HCT116 (cell line): ENCODE measurements around the gene CARD18.

ENCODE experiments used
- EGR1 ChIP-seq: IDR thresholded peaks from 2 replicates; pipeline ENCODE4 v1.6.1; 2012; ENCODE audit warnings: low read depth
- EZH2 ChIP-seq: fragments of 200-600 bp; sonication (generic); IDR thresholded peaks from 2 replicates; pipeline ENCODE4 v1.6.1; 2017; ENCODE audit warnings: antibody characterized with exemption, mixed run types
- POLR2A ChIP-seq: IDR thresholded peaks from 2 replicates; pipeline ENCODE4 v1.7.0; 2011; ENCODE audit warnings: borderline replicate concordance; ENCODE audit not compliant: insufficient read depth, insufficient read length; ENCODE audit errors: extremely low read depth
- POLR2AphosphoS5 ChIP-seq: IDR thresholded peaks from 2 replicates; pipeline ENCODE4 v1.6.1; 2011; ENCODE audit warnings: mild to moderate bottlenecking, low read depth, low read length, moderate library complexity
- TF ChIP-seq, protein P1 (sequence below), 3 experiments: fragments of 200-600 bp in 1 of 3; sonication (generic) in 1 of 3; IDR thresholded peaks in 2 of 3; conservative IDR thresholded peaks in 1 of 3; 2 replicates each; pipeline ENCODE4 v1.5.1; 2012 to 2017; ENCODE audit warnings: low read depth in 2 of 3, low read length in 2 of 3, antibody characterized with exemption in 1 of 3, borderline replicate concordance in 1 of 3, control low read depth in 1 of 3, mild to moderate bottlenecking in 1 of 3, mixed read lengths in 1 of 3, mixed run types in 1 of 3, moderate library complexity in 1 of 3; ENCODE audit not compliant: insufficient read depth in 1 of 3
- TF ChIP-seq, protein P2 (sequence below): IDR thresholded peaks from 2 replicates; pipeline ENCODE4 v1.6.1; 2012

DNA sequence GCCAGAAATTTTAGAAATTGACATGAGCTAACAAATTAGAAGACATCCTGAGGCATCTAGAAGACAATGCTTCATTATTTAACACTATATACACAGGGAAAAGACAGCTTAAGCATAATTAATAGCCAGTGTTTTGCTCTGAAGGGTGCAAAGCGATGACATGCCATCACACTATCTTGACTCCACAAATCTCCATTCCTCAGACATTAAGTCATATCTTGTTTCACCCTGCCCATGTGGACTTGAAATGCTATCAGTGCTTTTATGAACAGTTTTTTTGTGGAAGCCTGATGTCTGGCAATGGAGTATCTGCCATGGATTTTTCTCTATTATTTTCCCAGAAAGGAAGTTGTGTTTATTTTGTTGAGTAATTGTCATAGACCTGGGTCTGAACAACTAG lies 2.3 kb downstream of the CARD18 start:
- TF ChIP-seq EZH2 (no peak), EGR1 (no peak), POLR2A (no peak), POLR2AphosphoS5 (no peak)
- TF ChIP-seq, protein P1, sequence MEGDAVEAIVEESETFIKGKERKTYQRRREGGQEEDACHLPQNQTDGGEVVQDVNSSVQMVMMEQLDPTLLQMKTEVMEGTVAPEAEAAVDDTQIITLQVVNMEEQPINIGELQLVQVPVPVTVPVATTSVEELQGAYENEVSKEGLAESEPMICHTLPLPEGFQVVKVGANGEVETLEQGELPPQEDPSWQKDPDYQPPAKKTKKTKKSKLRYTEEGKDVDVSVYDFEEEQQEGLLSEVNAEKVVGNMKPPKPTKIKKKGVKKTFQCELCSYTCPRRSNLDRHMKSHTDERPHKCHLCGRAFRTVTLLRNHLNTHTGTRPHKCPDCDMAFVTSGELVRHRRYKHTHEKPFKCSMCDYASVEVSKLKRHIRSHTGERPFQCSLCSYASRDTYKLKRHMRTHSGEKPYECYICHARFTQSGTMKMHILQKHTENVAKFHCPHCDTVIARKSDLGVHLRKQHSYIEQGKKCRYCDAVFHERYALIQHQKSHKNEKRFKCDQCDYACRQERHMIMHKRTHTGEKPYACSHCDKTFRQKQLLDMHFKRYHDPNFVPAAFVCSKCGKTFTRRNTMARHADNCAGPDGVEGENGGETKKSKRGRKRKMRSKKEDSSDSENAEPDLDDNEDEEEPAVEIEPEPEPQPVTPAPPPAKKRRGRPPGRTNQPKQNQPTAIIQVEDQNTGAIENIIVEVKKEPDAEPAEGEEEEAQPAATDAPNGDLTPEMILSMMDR (IDR thresholded peaks at IDR 0.05 in 2 of 3, conservative IDR thresholded peaks at IDR 0.05 in 1 of 3; ENCODE audit: borderline replicate concordance in 1 of 3, insufficient read depth in 1 of 3, low read depth in 2 of 3, low read length in 2 of 3) = no peak
- TF ChIP-seq, protein P2, sequence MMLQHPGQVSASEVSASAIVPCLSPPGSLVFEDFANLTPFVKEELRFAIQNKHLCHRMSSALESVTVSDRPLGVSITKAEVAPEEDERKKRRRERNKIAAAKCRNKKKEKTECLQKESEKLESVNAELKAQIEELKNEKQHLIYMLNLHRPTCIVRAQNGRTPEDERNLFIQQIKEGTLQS = no peak
